Stimulated activated naive CD8-positive, alpha-beta T cell treated with anti-CD3 and anti-CD28 coated beads, Interleukin-15, amount 100 ng/mL, for 72 hours (primary cell): ENCODE measurements around the gene EEF2K.
A peak's percentile ranks its signal among the peaks of the same experiment; 100 is the strongest.
"Not testable (repeated sequence)": the region's sequence is repeated elsewhere in the genome, so short reads cannot be mapped to it uniquely, and the experiment has no call there.

Source experiments
- ATAC-seq: fragments of 150-1000 bp; cut with Tn5 transposase; 2 replicates; pipeline ENCODE4 v1.10.0; 2021; ENCODE audit warnings: mild to moderate bottlenecking, moderate library complexity
- DNase-seq, 2 donors: peaks; one replicate each; pipeline ENCODE4 v3.0.0; 2021 to 2022
- H3K27ac Mint-ChIP-seq, 2 donors: one replicate each; pipeline ENCODE4 v1.8.0; 2022; ENCODE audit warnings: mild to moderate bottlenecking in 2 of 2, mixed read lengths in 2 of 2, moderate library complexity in 2 of 2
- H3K27me3 Mint-ChIP-seq: one replicate; pipeline ENCODE4 v1.8.0; 2022; ENCODE audit warnings: mixed read lengths
- H3K4me1 Mint-ChIP-seq: one replicate; pipeline ENCODE4 v1.8.0; 2022; ENCODE audit warnings: mild to moderate bottlenecking, mixed read lengths
- H3K4me3 Mint-ChIP-seq, 2 donors: one replicate each; pipeline ENCODE4 v1.8.0; 2022; ENCODE audit warnings: mild to moderate bottlenecking in 2 of 2, mixed read lengths in 2 of 2, moderate library complexity in 1 of 2
- H3K9me3 Mint-ChIP-seq, 2 donors: one replicate each; pipeline ENCODE4 v1.8.0; 2022; ENCODE audit warnings: mixed read lengths in 2 of 2

Gene EEF2K

DNA sequence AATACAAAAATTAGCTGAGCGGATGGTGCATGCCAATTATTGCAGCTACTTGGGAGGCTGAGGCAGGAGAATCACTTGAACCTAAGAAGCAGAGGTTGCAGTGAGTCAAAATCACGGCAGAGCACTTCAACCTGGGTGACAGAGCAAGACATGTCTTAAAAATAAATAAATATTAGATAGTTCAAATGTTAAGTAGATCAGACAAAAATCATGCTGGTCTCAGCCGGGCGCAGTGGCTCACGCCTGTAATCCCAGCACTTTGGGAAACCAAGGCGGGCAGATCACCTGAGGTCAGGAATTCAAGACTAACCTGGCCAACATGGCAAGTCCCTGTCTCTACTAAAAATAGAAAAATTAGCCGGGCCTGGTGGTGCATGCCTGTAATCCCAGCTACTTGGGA lies 95.3 kb downstream of the EEF2K start:
- peaks cover 70% of the 10 kb centered on the region for H3K4me1 Mint-ChIP-seq
- not testable (repeated sequence) for H3K27ac Mint-ChIP-seq

DNA sequence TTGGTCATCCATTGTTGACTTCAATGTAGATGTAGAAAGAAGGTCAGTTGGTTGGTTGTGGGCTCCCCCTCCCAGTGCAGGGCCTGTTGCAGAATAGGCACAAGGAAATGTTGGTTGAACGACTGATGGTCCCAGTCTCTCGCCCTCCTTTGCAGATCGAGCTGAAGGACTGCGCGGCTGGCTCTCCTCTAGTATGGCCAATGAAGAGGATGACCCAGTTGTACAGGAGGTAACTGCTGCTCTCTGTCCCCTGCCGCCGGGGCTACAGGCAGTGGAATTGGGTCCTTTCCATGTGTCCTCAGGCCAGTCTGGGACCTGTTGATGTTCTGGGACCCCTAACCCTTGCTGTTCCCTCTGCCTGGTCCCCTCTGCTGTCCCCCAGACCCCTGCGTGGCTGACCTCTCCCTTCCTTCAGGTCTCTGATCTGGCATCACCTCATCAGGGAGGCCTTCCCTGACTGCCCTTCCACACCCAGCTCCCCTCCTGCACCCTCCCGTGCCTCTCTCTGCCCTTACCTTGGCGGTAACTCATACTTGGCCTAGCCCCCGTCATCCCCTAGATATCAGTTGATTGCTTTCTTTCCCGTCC lies 96.8 kb downstream of the EEF2K start:
- peak overlapping the region; percentile 24 to 79 for H3K27ac Mint-ChIP-seq
- H3K27me3 Mint-ChIP-seq, result no peaks in the 10 kb centered on the region
- DNase-seq (no peak), ATAC-seq (no peak)
- H3K4me1 Mint-ChIP-seq, result peaks cover 58% of the 10 kb centered on the region
- H3K9me3 Mint-ChIP-seq, result no peaks in the 10 kb centered on the region
- H3K4me3 Mint-ChIP-seq, result no peak overlapping the region

More for the DNA sequence above, 95.3 kb downstream of the EEF2K start:
- not testable (repeated sequence) for ATAC-seq, H3K27me3 Mint-ChIP-seq, DNase-seq, H3K4me3 Mint-ChIP-seq, H3K9me3 Mint-ChIP-seq

DNA sequence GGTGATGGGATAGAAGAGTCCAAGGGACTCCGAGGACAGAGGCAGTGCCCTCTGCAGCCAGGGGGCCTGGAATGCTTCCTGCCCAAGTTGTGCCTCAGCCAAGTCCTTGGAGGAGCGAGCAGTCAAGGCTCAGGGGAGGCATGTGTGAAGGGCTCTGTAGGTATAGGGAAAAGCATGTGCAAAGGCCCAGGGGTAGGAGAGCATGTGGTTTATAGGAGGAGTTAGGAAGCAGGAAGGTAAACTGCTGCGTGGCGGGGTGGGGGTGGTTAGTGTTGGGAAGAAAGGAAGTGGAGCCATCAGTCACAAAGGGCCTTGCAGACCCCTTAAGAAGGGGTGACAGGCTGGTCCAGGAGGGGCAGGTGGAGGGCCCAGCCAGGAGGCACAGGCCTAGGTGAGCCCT lies 98.3 kb downstream of the EEF2K start:
- H3K4me3 Mint-ChIP-seq, result no peak overlapping the region
- peak overlapping the region in 1 of 2 donors; percentile 88 for H3K27ac Mint-ChIP-seq
- no peak for DNase-seq
- H3K9me3 Mint-ChIP-seq, result no peaks in the 10 kb centered on the region
- no peak for ATAC-seq
- H3K4me1 Mint-ChIP-seq, result peaks cover 42% of the 10 kb centered on the region
- H3K27me3 Mint-ChIP-seq, result no peaks in the 10 kb centered on the region

DNA sequence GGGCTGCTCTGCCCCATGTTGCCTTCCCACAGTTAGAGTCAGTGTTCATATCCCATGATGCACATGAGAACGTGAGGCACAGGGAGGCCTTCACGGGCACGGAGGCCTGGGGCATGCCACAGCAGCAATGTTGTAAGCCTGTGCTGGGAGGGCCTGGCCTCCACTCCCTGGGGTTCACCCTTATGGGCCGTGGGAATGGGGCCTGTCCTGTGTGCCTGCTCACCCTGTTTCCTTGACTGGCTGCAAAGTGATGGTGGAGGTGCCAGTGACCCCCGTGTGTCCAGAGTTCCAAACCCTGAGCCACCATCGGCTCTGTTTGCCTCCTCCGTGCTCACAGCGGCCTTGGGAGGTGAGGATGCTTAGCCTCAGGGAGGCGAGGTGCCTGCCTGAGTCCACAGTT lies 100.7 kb downstream of the EEF2K start:
- DNase-seq (no peak), ATAC-seq (no peak)
- H3K4me3 Mint-ChIP-seq, result no peak overlapping the region
- H3K27me3 Mint-ChIP-seq, result no peaks in the 10 kb centered on the region
- H3K9me3 Mint-ChIP-seq, result no peaks in the 10 kb centered on the region
- H3K4me1 Mint-ChIP-seq, result peaks cover 23% of the 10 kb centered on the region
- peak overlapping the region in 1 of 2 donors; percentile 67 for H3K27ac Mint-ChIP-seq

DNA sequence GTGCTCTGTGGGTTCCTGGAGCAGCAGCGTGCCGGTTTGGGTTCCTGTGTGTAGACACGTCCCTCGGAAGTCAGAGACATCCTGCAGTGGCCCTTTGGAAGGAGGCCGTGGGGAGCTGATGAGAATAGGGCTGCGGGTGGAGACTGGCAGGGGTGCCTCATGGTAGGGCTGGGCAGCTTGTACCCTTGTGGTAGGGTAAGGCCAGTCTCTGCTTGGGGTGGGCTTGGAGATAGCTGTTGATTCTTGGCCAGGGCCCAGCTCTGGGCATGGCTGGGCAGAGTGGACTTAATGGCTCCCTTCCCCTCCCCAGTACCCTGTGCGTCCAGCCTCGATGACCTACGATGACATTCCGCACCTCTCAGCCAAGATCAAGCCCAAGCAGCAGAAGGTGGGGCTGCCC lies 101.8 kb downstream of the EEF2K start:
- Mint-ChIP-seq H3K9me3 (no peaks in the 10 kb centered on the region), H3K27ac (peak overlapping the region; percentile 67 to 68), H3K27me3 (no peaks in the 10 kb centered on the region), H3K4me1 (peaks cover 13% of the 10 kb centered on the region), H3K4me3 (no peak overlapping the region)
- no peak for DNase-seq
- ATAC-seq, result no peak

DNA sequence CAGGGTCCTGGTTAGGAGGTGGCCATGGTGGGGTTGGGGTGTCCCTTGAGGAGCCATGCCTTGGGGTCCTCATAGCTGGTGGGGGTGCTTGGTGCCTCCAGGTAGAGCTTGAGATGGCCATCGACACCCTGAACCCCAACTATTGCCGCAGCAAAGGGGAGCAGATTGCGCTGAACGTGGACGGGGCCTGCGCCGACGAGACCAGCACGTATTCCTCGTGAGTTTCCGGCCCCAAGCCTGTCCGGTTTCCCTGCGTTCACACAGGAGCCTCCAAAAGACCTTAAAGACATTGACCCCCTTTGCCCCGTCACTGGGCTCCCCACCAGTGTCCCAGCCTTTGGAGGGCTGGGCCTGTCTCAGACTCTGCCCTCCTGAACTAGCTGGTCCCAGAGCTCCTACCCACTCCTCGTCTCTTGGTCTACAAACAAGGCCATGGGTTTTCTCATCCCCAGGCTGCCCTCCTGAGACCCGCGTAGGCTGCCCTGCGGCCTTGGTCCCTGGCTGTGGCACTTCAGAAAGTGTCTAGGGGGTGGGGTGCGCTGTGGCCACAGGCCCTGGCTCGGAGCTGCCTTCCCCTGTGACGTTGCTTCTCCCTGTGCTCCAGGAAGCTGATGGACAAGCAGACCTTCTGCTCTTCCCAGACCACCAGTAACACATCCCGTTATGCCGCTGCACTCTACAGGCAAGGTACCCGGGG lies 102.9 kb downstream of the EEF2K start:
- no peak for DNase-seq
- no peaks in the 10 kb centered on the region for H3K9me3 Mint-ChIP-seq
- peaks cover 6% of the 10 kb centered on the region for H3K4me1 Mint-ChIP-seq
- no peak overlapping the region for H3K4me3 Mint-ChIP-seq
- ATAC-seq, result no peak
- no peaks in the 10 kb centered on the region for H3K27me3 Mint-ChIP-seq
- H3K27ac Mint-ChIP-seq, result peak overlapping the region in 1 of 2 donors; percentile 27

DNA sequence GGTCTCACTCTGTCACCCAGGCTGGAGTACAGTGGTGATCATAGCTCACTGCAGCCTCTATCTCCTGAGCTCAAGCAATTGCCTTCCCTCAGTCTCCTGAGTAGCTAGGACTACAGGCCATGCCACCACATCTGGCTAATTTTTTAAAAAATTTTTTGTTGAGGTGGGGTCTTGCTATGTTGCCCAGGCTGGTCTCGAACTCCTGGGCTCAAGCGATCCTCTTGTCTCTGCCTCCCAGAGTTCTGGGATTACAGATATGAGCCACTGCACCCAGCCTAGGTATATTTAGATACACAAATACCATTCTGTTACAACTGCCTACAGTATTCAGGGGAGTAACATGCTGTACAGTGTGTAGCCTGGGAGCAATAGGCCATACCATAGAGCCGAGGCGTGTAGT lies 105.4 kb downstream of the EEF2K start:
- Mint-ChIP-seq H3K27ac (peak overlapping the region in 1 of 2 donors; percentile 34), H3K4me1 (no peaks in the 10 kb centered on the region), H3K27me3 (no peaks in the 10 kb centered on the region), H3K4me3 (no peak overlapping the region), H3K9me3 (no peaks in the 10 kb centered on the region)
- ATAC-seq (no peak), DNase-seq (no peak)

DNA sequence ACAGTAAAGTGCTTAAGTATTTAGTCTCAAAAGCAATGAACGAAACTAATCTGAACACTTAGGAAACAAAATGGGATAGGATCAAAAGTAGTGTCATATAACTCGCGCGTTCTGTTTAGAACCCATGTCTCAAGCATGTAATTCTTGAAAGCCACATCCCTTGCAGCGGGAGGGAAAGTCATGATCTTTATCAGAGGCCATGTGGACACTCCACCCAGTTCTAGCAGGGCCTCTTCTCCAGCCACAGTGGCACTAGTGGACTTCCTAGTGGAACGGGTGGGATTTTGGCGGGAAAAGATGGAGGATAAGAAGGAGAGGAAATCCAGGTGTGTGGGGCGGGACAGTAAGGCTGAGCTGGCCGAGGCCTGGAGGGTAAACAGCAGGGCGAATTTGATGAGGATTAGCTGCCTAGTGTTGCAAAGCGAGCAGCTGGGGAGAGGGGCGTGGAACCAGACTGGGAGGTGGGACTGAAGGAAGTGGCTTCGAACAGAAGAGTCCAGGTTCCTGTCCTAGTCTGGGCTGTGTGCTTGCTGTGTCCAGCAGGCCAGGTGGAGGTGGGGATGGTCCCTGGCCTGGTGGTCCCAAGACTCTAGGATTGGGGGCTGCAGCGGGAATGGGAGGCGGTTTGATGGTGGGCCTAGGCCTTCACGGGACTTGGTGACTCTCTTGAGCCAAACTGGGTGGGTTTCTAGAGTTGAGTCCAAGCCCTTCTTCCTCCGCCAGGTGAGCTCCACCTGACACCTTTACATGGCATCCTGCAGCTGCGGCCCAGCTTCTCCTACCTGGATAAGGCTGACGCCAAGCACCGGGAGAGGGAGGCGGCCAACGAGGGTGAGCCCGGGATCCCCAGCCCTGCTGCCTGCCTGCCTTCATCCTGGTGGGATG lies 107.1 kb downstream of the EEF2K start:
- no peak for ATAC-seq
- peak overlapping the region; percentile 7 to 19 for H3K27ac Mint-ChIP-seq
- H3K4me3 Mint-ChIP-seq, result no peak overlapping the region
- H3K4me1 Mint-ChIP-seq, result peaks cover 4% of the 10 kb centered on the region
- DNase-seq, result no peak
- H3K9me3 Mint-ChIP-seq, result no peaks in the 10 kb centered on the region
- H3K27me3 Mint-ChIP-seq, result no peaks in the 10 kb centered on the region

DNA sequence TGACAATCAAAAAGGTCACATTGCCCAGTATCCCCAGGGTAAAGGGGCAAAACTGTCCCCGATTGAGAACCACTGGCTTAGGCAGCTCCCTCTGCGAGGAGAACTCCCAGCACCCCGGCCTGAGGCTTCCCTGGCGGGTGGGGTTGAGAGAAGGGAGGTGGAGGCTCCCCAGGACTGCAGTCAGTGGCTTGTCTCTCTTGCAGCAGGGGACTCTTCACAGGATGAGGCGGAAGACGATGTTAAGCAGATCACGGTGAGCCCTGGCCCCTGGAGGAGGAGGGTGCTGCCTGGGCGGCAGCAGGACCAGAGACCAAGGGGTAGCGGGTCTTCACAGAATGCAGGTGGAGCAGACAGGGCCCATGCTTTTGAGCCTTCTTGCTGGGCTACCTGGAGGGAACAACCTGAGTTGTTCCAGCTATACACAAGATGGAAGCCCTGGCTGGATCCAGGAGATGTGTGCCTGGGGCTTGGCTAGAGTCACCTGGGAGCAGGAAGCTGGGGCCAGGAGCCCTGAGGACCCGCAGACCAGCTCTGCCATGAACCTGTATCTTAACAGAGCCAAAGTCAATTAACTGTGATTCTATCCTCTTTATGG lies 107.9 kb downstream of the EEF2K start:
- peak overlapping the region; percentile 20 to 49 for H3K27ac Mint-ChIP-seq
- peaks cover 4% of the 10 kb centered on the region for H3K4me1 Mint-ChIP-seq
- DNase-seq, result no peak
- H3K4me3 Mint-ChIP-seq, result no peak overlapping the region
- H3K27me3 Mint-ChIP-seq, result no peaks in the 10 kb centered on the region
- no peaks in the 10 kb centered on the region for H3K9me3 Mint-ChIP-seq
- no peak for ATAC-seq

DNA sequence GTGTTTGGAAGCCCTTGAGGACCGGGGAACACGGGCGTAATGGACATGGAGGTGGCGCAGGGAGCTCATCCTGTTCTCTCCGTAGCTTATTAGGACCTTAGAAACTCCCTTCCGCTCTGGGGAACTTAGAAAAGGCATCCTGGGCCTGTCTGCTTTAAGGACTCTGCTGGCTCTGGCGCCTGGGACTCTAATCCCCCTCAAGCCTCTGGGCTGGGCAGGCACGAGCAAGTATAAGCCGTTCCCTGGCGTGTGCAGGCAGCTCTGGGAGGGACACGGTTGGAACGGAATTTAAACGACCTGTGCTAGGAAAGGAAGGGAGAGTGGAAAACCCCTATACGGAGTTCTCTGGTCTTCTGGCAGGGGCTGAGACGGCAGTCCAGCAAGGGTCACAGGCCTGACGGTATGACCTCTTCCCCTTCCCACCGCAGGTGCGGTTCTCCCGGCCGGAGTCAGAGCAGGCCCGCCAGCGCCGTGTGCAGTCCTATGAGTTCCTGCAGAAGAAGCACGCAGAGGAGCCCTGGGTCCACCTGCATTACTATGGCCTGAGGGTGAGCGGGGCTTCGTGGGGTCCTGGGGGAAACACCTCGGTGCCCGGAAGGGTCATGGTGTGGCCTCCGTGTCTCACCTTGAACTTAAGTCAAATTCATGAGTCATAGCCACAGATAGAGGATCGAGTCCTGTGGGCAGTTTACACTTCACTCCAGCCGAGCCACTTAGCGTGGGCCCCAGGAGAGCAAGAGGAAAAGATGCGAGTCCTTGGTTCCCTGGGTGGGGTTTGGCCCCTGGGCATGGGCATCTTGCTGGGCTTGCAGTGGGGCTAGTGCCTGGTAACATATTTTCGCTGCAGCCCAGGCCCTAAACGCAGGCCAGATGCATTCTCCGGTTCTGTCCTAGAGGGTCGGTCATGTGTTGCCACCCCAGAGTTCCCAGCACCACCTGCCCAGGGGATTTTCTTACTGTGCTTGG lies 108.9 kb downstream of the EEF2K start:
- DNase-seq, result no peak
- no peaks in the 10 kb centered on the region for H3K27me3 Mint-ChIP-seq
- no peak overlapping the region for H3K4me3 Mint-ChIP-seq
- H3K4me1 Mint-ChIP-seq, result peaks cover 4% of the 10 kb centered on the region
- ATAC-seq, result no peak
- peak overlapping the region in 1 of 2 donors; percentile 49 for H3K27ac Mint-ChIP-seq
- H3K9me3 Mint-ChIP-seq, result no peaks in the 10 kb centered on the region

DNA sequence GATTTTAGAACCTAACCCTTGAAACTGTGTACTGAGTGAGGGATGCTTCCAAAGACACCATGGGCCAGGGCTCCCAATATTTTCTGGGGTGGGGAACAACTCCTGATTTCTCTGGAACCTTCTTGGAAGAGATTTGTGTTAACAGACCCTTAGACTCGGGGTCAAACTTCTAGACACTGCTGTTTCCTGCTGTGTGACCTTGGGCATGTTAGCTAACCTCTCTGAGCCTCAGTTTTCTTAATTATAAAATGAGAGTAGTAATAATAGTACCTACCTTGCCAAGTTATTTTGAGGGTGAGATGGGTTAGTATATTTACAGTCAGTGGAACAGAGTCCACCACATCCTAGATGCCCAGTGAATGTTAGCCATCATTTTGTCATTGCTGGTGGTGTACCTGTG lies 109.9 kb downstream of the EEF2K start:
- DNase-seq (no peak), ATAC-seq (no peak)
- Mint-ChIP-seq H3K27ac (peak overlapping the region in 1 of 2 donors; percentile 71), H3K4me1 (peaks cover 10% of the 10 kb centered on the region), H3K27me3 (no peaks in the 10 kb centered on the region), H3K9me3 (no peaks in the 10 kb centered on the region), H3K4me3 (no peak overlapping the region)

DNA sequence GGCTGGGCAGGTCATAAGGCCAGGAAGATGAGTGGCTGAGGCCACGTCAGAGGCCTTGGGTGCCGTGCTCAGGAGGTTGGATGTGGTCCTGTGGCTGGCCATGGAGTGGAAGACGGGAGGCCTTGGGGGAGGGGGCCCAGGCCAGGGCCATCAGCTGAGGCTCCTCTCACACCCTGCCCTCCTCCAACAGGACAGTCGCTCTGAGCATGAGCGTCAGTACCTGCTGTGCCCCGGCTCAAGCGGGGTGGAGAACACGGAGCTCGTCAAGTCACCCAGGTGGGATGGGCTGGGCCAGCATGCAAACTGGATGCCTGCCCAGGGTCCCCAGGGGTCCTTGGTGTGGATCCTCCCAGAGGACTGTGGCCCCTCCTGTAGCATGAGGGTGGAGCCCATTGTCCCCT lies 110.3 kb downstream of the EEF2K start:
- DNase-seq (no peak), ATAC-seq (no peak)
- H3K9me3 Mint-ChIP-seq, result no peaks in the 10 kb centered on the region
- peaks cover 13% of the 10 kb centered on the region for H3K4me1 Mint-ChIP-seq
- H3K27me3 Mint-ChIP-seq, result no peaks in the 10 kb centered on the region
- H3K4me3 Mint-ChIP-seq, result no peak overlapping the region
- H3K27ac Mint-ChIP-seq, result no peak overlapping the region

DNA sequence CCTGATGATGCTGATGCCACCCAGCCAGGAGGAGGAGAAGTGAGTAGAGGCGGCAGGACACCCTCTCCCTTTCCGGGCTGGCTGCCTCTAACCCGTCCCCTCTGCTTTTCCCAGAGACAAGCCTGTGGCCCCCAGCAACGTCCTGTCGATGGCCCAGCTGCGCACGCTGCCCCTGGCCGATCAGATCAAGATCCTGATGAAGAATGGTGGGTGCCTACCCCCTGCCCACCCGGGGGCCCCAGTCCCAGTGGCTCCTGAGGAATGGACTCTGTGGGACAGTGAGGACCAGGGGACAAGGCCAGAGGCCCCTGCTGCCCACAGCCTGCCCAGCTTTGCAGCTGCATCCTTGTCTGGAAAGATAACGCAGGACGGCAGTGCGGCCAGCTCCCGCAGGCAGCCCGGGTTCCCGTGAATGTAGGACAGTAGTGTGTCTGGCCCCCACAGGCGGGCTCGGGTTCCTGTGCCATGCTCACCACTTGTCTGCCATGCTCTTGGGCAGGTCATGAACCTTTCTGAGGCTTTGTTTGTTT lies 111.0 kb downstream of the EEF2K start:
- Mint-ChIP-seq H3K4me1 (peaks cover 13% of the 10 kb centered on the region), H3K9me3 (no peaks in the 10 kb centered on the region), H3K27me3 (no peaks in the 10 kb centered on the region), H3K4me3 (no peak overlapping the region), H3K27ac (no peak overlapping the region)
- DNase-seq (peak in 1 of 2 donors; percentile 9), ATAC-seq (peak; percentile 29)

DNA sequence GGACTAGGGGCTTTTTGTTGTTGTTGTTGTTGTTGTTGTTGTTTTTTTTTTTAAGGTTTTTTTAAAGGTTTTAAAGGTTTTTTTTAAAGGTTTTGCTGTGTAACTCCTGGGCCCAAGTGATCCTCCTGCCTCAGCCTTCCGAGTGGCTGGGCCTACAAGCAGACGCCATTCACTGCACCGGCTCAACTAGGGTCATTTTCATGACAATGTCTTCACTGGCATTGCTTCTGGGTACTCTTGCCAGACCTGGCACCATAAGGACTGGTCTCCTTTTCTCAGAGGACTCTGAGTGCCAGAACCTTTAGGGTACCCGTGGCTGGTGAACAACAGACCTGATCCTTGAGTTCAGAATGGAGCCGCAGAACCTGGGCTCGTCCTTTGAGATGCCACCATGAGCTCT lies 111.5 kb downstream of the EEF2K start:
- H3K27ac Mint-ChIP-seq, result no peak overlapping the region
- DNase-seq (peak in 1 of 2 donors; percentile 1), ATAC-seq (no peak)
- H3K4me3 Mint-ChIP-seq, result no peak overlapping the region
- H3K27me3 Mint-ChIP-seq, result no peaks in the 10 kb centered on the region
- H3K4me1 Mint-ChIP-seq, result peaks cover 18% of the 10 kb centered on the region
- no peaks in the 10 kb centered on the region for H3K9me3 Mint-ChIP-seq
